ENCODE data around the gene SLC16A8.
"Not testable (repeated sequence)": the region's sequence is repeated elsewhere in the genome, so short reads cannot be mapped to it uniquely, and the experiment has no call there.

SLC16A8 gene

GRCh38 chr22:38041760-38042487, 42.1 kb downstream of the SLC16A8 start:
- DNase-seq, result no peak

- DNase-seq, result no peak
Observed at GRCh38 chr22:38040953-38041759, 42.8 kb downstream of the SLC16A8 start.

- no peak for DNase-seq
Observed at GRCh38 chr22:38038890-38039812, 44.8 kb downstream of the SLC16A8 start.

GRCh38 chr22:38038426-38038825, 45.6 kb downstream of the SLC16A8 start:
- no peak for DNase-seq

GRCh38 chr22:38037367-38038150, 46.4 kb downstream of the SLC16A8 start:
- DNase-seq, result not testable (repeated sequence)

GRCh38 chr22:38036392-38037062, 47.5 kb downstream of the SLC16A8 start:
- DNase-seq, result no peak

- DNase-seq, result no peak
Observed at GRCh38 chr22:38035530-38035885, 48.5 kb downstream of the SLC16A8 start.

GRCh38 chr22:38034884-38035529, 49.0 kb downstream of the SLC16A8 start:
- DNase-seq, result no peak

- no peak for DNase-seq
Observed at GRCh38 chr22:38034278-38034882, 49.6 kb downstream of the SLC16A8 start.

GRCh38 chr22:38033522-38034277, 50.3 kb downstream of the SLC16A8 start:
- DNase-seq, result no peak

GRCh38 chr22:38032681-38033521, 51.1 kb downstream of the SLC16A8 start:
- no peak for DNase-seq

- no peak for DNase-seq
Observed at GRCh38 chr22:38031491-38031890, 52.5 kb downstream of the SLC16A8 start.

- no peak for DNase-seq
Observed at GRCh38 chr22:38030311-38031133, 53.5 kb downstream of the SLC16A8 start.

- no peak for DNase-seq
Observed at GRCh38 chr22:38029901-38030300, 54.1 kb downstream of the SLC16A8 start.

- DNase-seq, result no peak
Observed at GRCh38 chr22:38029370-38029769, 54.6 kb downstream of the SLC16A8 start.

- no peak for DNase-seq
Observed at GRCh38 chr22:38028344-38029130, 55.4 kb downstream of the SLC16A8 start.

Data from activated CD8-positive, alpha-beta memory T cell treated with anti-CD3 and anti-CD28 coated beads for 24 hours (primary cell).